ENCODE data around the gene RCC2.

DNA sequence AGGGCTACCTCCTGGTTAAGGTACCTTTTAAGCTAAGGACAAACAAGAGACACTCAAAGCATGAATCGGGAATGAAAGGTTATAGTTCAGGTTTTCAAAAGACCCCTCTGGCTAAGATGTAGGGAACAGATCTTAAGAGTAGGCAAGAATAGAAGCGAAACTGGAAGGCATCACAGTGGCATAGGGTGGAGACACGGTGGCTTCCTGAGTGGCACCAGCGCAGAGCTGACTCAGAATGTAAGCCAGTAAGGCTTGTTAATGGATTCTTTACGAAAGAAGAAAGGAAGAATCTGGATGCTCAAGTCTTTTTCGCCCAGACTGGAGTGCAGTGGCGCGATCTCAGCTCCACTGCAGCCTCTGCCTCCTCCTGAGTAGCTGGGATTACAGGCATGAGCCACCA lies 46.2 kb downstream of the RCC2 start:
- TF ChIP-seq, protein P1, sequence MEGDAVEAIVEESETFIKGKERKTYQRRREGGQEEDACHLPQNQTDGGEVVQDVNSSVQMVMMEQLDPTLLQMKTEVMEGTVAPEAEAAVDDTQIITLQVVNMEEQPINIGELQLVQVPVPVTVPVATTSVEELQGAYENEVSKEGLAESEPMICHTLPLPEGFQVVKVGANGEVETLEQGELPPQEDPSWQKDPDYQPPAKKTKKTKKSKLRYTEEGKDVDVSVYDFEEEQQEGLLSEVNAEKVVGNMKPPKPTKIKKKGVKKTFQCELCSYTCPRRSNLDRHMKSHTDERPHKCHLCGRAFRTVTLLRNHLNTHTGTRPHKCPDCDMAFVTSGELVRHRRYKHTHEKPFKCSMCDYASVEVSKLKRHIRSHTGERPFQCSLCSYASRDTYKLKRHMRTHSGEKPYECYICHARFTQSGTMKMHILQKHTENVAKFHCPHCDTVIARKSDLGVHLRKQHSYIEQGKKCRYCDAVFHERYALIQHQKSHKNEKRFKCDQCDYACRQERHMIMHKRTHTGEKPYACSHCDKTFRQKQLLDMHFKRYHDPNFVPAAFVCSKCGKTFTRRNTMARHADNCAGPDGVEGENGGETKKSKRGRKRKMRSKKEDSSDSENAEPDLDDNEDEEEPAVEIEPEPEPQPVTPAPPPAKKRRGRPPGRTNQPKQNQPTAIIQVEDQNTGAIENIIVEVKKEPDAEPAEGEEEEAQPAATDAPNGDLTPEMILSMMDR (conservative IDR thresholded peaks at IDR 0.05) = no peak
- no peak for TF ChIP-seq ZFX (IDR thresholded peaks at IDR 0.05)

All from C4-2B (cell line).